ENCODE measurements around the gene DOC2B. TPM values are rescaled to one million over a fixed set of nuclear protein-coding genes. Genes with fewer than 3 reads are reported as not detected.

DOC2B gene
- total and polyA plus RNA-seq, 12 donors: 2.6 to 15.7 (median 5.9) TPM

DNA sequence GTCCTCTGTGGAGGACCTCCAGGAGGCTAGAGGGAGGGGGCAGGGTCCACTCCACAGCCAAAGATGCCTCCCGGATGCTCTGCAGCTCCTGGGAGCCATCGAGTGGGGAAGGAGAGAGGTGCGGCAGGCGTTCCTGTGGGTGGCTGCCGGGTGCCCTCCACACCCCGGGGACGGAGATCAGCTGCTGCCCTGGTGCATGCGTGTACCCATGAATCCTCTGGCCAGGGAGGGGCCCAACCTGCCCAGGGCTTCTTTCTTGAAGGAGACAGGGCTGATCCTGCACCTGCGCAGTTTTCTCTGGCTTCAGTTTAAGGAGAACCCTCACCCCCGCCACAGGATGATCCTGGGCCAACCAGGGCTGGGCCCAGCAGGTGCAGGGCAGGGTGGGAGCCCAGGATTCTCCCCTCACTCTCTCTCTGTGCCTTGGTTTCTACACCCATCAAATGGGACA is 33.5 kb upstream of the DOC2B start:
- intact Hi-C loops (cut with DNase I): no loop called here
- Histone ChIP-seq H3K4me1 (replicated peaks in 1 of 2) (no peaks in the 10 kb centered on the region), H3K9me3 (replicated peaks in 1 of 3) (no peaks in the 10 kb centered on the region), H3K4me3 (no peak overlapping the region), H3K36me3 (replicated peaks in 1 of 2) (no peaks in the 10 kb centered on the region), H3K27ac (peak overlapping the region in 1 of 5 donors; percentile 19), H3K27me3 (no peaks in the 10 kb centered on the region)
- no peak for TF ChIP-seq POLR2A (IDR thresholded peaks at IDR 0.05)
- TF ChIP-seq, protein P1, sequence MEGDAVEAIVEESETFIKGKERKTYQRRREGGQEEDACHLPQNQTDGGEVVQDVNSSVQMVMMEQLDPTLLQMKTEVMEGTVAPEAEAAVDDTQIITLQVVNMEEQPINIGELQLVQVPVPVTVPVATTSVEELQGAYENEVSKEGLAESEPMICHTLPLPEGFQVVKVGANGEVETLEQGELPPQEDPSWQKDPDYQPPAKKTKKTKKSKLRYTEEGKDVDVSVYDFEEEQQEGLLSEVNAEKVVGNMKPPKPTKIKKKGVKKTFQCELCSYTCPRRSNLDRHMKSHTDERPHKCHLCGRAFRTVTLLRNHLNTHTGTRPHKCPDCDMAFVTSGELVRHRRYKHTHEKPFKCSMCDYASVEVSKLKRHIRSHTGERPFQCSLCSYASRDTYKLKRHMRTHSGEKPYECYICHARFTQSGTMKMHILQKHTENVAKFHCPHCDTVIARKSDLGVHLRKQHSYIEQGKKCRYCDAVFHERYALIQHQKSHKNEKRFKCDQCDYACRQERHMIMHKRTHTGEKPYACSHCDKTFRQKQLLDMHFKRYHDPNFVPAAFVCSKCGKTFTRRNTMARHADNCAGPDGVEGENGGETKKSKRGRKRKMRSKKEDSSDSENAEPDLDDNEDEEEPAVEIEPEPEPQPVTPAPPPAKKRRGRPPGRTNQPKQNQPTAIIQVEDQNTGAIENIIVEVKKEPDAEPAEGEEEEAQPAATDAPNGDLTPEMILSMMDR (IDR thresholded peaks at IDR 0.05): no peak
- DNase-seq: peak in 3 of 7 donors; percentile 5 to 55 (median 42)
- 87 to 97% (median 93%) methylated on average over 3 to 10 of the region's 10 CpGs for WGBS, 4 donors

DNA sequence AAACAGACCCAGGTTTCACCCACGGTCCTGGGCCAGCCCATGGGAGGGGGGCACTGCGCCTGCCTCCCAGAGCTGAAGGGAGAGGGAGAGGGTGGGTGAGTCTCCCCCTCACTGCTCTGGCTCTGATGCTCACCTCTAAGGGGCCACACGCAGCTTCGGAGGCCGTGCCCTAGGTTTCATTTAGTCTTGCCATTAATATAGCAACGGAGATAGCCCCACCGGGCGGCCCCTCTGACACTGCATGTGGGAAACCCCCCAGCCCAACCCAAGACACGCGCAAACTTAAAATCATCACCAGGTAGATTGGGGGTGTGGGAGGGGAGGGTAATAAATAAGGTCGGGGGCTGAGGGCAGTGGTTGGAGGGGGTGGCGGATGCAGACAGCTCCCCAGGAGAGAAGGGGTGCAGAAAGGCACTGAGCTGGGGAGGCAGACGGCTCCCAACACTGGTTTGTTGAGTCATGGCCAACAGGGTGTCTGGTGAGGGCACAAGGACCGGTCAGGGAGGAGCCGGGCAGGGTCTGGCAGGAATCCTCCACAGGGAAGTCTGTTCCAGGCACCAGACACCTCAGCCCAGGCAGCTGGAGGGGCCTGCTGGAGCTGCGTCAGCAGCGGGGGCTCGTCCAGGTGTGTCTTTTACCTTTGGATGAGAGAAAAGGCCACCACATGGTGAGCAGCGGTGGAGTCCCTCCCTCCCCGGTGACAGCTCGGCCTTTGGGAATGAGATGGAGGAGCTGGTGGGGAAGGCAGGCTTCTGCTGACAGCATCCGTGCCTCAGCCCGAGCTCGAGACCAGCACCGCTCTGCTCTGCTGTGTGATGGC is 32.0 kb upstream of the DOC2B start:
- peak in 1 of 7 donors; percentile 2 for DNase-seq
- no peak overlapping the region for H3K27ac ChIP-seq
- no peak overlapping the region for H3K4me3 ChIP-seq
- no peaks in the 10 kb centered on the region for H3K4me1 ChIP-seq (replicated peaks in 1 of 2)
- TF ChIP-seq, protein P1 (IDR thresholded peaks at IDR 0.05): no peak
- no peak for TF ChIP-seq POLR2A (IDR thresholded peaks at IDR 0.05)
- no peaks in the 10 kb centered on the region for H3K9me3 ChIP-seq (replicated peaks in 1 of 3)
- WGBS, 4 donors: 91 to 94% (median 93%) methylated on average over 21 to 25 of the region's 25 CpGs
- intact Hi-C loops (cut with DNase I): no loop called here
- H3K36me3 ChIP-seq (replicated peaks in 1 of 2): no peaks in the 10 kb centered on the region
- H3K27me3 ChIP-seq: no peaks in the 10 kb centered on the region

DNA sequence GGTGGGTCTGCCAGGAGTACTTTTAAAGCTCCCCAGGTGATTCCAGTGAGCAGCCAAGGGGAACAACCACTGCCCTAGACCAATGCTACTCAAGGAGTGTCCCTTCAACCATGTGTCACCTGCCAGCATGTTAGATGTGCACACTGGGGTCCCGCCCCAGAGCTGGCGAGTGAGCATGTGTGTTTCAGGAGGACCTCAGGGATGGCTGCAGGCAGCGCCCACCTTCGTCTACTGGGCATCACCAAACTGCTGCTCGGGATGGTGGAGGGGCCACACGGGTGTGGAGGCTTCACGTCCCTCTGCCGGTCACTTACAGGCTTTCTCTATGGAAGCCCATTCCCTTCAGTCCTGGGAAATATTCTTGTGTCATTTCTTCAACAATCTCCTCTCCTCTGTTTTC is 29.0 kb upstream of the DOC2B start:
- WGBS, 4 donors: 96 to 98% (median 97%) methylated on average over 7 to 8 of the region's 8 CpGs

DNA sequence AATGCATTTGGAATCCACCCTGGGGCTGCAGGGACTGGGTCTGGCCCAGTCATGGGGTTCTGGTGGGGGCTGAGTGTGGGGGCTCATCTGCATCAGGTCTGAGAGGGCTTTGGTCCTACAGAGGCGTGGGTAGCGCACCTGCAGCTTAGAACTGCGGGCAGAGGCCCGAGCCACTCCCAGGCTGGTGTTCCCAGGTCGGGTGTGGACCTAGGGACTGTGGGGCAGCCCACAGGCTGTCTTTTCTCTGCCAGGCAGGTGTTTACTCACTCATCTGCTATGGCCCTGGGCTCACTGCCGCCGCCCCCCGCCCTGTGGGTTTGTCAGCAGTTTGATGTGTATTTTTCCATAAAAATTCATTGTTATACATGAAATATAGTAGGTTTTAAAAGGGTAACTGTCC is 27.0 kb upstream of the DOC2B start:
- WGBS, 4 donors: 90 to 98% (median 94%) methylated on average over 8 of the region's 8 CpGs
- intact Hi-C loops (cut with DNase I): no loop called here
- DNase-seq: no peak
- no peaks in the 10 kb centered on the region for H3K36me3 ChIP-seq (replicated peaks in 1 of 2)
- H3K27me3 ChIP-seq: no peaks in the 10 kb centered on the region
- H3K4me1 ChIP-seq (replicated peaks in 1 of 2): no peaks in the 10 kb centered on the region
- TF ChIP-seq POLR2A (IDR thresholded peaks at IDR 0.05): no peak
- TF ChIP-seq, protein P1 (IDR thresholded peaks at IDR 0.05): no peak
- H3K4me3 ChIP-seq: no peak overlapping the region
- H3K27ac ChIP-seq: no peak overlapping the region
- no peaks in the 10 kb centered on the region for H3K9me3 ChIP-seq (replicated peaks in 1 of 3)

More for the DNA sequence above, 29.0 kb upstream of the DOC2B start:
- H3K36me3 ChIP-seq (replicated peaks in 1 of 2): no peaks in the 10 kb centered on the region
- no peak overlapping the region for H3K27ac ChIP-seq
- intact Hi-C loops (cut with DNase I): no loop called here
- TF ChIP-seq, protein P1 (IDR thresholded peaks at IDR 0.05): no peak
- TF ChIP-seq POLR2A (IDR thresholded peaks at IDR 0.05): no peak
- no peaks in the 10 kb centered on the region for H3K27me3 ChIP-seq
- no peaks in the 10 kb centered on the region for H3K9me3 ChIP-seq (replicated peaks in 1 of 3)
- no peak overlapping the region for H3K4me3 ChIP-seq
- DNase-seq: no peak
- no peaks in the 10 kb centered on the region for H3K4me1 ChIP-seq (replicated peaks in 1 of 2)
